ENCODE data around the gene UNC13C. TPM values are rescaled to one million over a fixed set of nuclear protein-coding genes. Genes with fewer than 3 reads are reported as not detected.

Gene UNC13C
- polyA plus RNA-seq, 1 of the 3 experiments (the other 2 are of a cell fraction), result not detected

GRCh38 chr15:54120949-54121463, 142.8 kb downstream of the UNC13C start:
- 30% methylated on average over 5 of the region's 5 CpGs for WGBS (ENCODE audit: low lambda C conversion rate)

More at GRCh38 chr15:54120949-54121463, 142.8 kb downstream of the UNC13C start:
- Histone ChIP-seq H3K4me2 (no peak overlapping the region), H2AFZ (ENCODE audit: low read depth) (no peak overlapping the region), H3F3A (replicated peaks; ENCODE audit: insufficient read depth) (no peaks in the 10 kb centered on the region), H3K79me2 (ENCODE audit: insufficient read depth) (no peaks in the 10 kb centered on the region), H3K27me3 (ENCODE audit: insufficient read depth) (no peaks in the 10 kb centered on the region), H3K9ac (no peak overlapping the region), H4K20me1 (ENCODE audit: insufficient read depth) (no peaks in the 10 kb centered on the region), H3K9me2 (no peaks in the 10 kb centered on the region), H3K36me3 (replicated peaks in 1 of 2; ENCODE audit: control insufficient read depth in 1 of 2, insufficient read depth in 2 of 2, low read length in 1 of 2) (no peaks in the 10 kb centered on the region), H3K4me3 (ENCODE audit: low read depth in 2 of 2, low read length in 1 of 2) (no peak overlapping the region), H3K27ac (ENCODE audit: low read depth in 2 of 2, low read length in 1 of 2) (no peak overlapping the region), H3K4me1 (ENCODE audit: control insufficient read depth in 1 of 2, insufficient read depth in 2 of 2, low read depth in 1 of 2, low read length in 1 of 2) (no peaks in the 10 kb centered on the region), H3K9me3 (no peaks in the 10 kb centered on the region)
- no peak for DNase-seq
- no peak for TF ChIP-seq NFIC (IDR thresholded peaks at IDR 0.05; ENCODE audit: borderline replicate concordance)
- TF ChIP-seq YY1 (IDR thresholded peaks at IDR 0.05; ENCODE audit: low read depth), result no peak
- no peak for TF ChIP-seq EP300 (IDR thresholded peaks at IDR 0.05; ENCODE audit: borderline replicate concordance in 1 of 2, low read depth in 1 of 2, low read length in 1 of 2)
- no peak for TF ChIP-seq JUND (IDR thresholded peaks at IDR 0.05)
- no peak for TF ChIP-seq EZH2phosphoT487 (IDR thresholded peaks at IDR 0.05; ENCODE audit: borderline replicate concordance, low read depth)
- no peak for TF ChIP-seq NRF1 (IDR thresholded peaks at IDR 0.05; ENCODE audit: low read depth, low read length)
- TF ChIP-seq MEF2A (IDR thresholded peaks at IDR 0.05; ENCODE audit: borderline replicate concordance, low read depth), result no peak
- no peak for TF ChIP-seq USF1 (IDR thresholded peaks at IDR 0.05; ENCODE audit: borderline replicate concordance, low read depth)
- no peak for TF ChIP-seq CTCF (IDR thresholded peaks at IDR 0.05)
- TF ChIP-seq POLR2AphosphoS5 (IDR thresholded peaks at IDR 0.05; ENCODE audit: low read depth, low read length), result no peak
- TF ChIP-seq SMC3 (IDR thresholded peaks at IDR 0.05; ENCODE audit: low read depth, low read length), result no peak
- no peak for TF ChIP-seq MXI1 (IDR thresholded peaks at IDR 0.05; ENCODE audit: low read depth, low read length)
- no peak for TF ChIP-seq SIN3A (IDR thresholded peaks at IDR 0.05; ENCODE audit: borderline replicate concordance, low read depth, low read length)
- TF ChIP-seq RCOR1 (IDR thresholded peaks at IDR 0.05; ENCODE audit: low read length), result no peak
- TF ChIP-seq RFX5 (IDR thresholded peaks at IDR 0.05; ENCODE audit: low read length), result no peak
- no peak for TF ChIP-seq REST (IDR thresholded peaks at IDR 0.05; ENCODE audit: low read depth, low read length)
- no peak for TF ChIP-seq PBX3 (IDR thresholded peaks at IDR 0.05)
- no peak for TF ChIP-seq RAD21 (IDR thresholded peaks at IDR 0.05; ENCODE audit: low read length)
- ChIA-PET POLR2A (no interaction called here), CTCF (no interaction called here)
